SK-N-SH (cell line): ENCODE results near the gene SLC66A3. TPM values are rescaled to one million over a fixed set of nuclear protein-coding genes. Genes with fewer than 3 reads are reported as not detected.

Experiments used
- CTCF ChIA-PET: fragments of 300-600, 350-600 bp; formaldehyde crosslinking; extraction: SDS; loops from one replicate; lab custom pipeline; 2021; lab: Yijun Ruan, JAX
- POLR2A ChIA-PET: fragments of 350-600 bp; sonication (Branson Sonifier 250); formaldehyde crosslinking; extraction: SDS; loops from one replicate; lab custom pipeline; 2020; ENCODE audit warnings: antibody characterized with exemption, inconsistent platforms; lab: Yijun Ruan, JAX
- DNase-seq: peaks from one replicate; pipeline ENCODE4 v3.0.0; 2012
- H2AFZ ChIP-seq: fragments of 200-600 bp; sonication (generic); 2 replicates; pipeline ENCODE4 v1.8.1; 2016; ENCODE audit warnings: antibody characterized with exemption, mild to moderate bottlenecking, low read depth
- H3F3A ChIP-seq: fragments of 200-600 bp; sonication (generic); replicated peaks from 2 replicates; pipeline ENCODE3; 2016; ENCODE audit warnings: antibody characterized with exemption, mild to moderate bottlenecking; ENCODE audit not compliant: insufficient read depth
- H3K27ac ChIP-seq, 2 experiments: fragments of 200-500 bp in 1 of 2; fragments of 200-600 bp in 1 of 2; sonication (Bioruptor generic) in 1 of 2; sonication (generic), shearing (Covaris generic) in 1 of 2; 2 replicates each; pipeline versions ENCODE4 v1.5.1 to v1.6.1; 2014 to 2016; ENCODE audit warnings: low read depth in 2 of 2, inconsistent platforms in 1 of 2, low read length in 1 of 2, mild to moderate bottlenecking in 1 of 2, mixed read lengths in 1 of 2
- H3K27me3 ChIP-seq: fragments of 200-600 bp; sonication (generic), shearing (Covaris generic); 2 replicates; pipeline ENCODE4 v1.6.1; 2016; ENCODE audit warnings: mixed run types; ENCODE audit not compliant: insufficient read depth
- H3K36me3 ChIP-seq, 2 experiments: fragments of 200-500 bp in 1 of 2; fragments of 200-600 bp in 1 of 2; sonication (Bioruptor generic) in 1 of 2; sonication (generic) in 1 of 2; replicated peaks in 1 of 2; 2 replicates each; pipeline versions ENCODE3 to v1.5.1; 2014 to 2016; ENCODE audit warnings: low read length in 1 of 2, mild to moderate bottlenecking in 1 of 2; ENCODE audit not compliant: insufficient read depth in 2 of 2, control insufficient read depth in 1 of 2
- H3K4me1 ChIP-seq, 2 experiments: fragments of 200-500 bp in 1 of 2; fragments of 200-600 bp in 1 of 2; sonication (Bioruptor generic) in 1 of 2; sonication (generic), shearing (Covaris generic) in 1 of 2; 2 replicates each; pipeline versions ENCODE4 v1.5.1 to v1.6.1; 2014 to 2016; ENCODE audit warnings: low read depth in 1 of 2, low read length in 1 of 2, mixed run types in 1 of 2; ENCODE audit not compliant: insufficient read depth in 2 of 2, control insufficient read depth in 1 of 2
- H3K4me2 ChIP-seq: fragments of 200-600 bp; sonication (generic), shearing (Covaris generic); 2 replicates; pipeline ENCODE4 v1.6.1; 2017; ENCODE audit warnings: mixed run types
- H3K4me3 ChIP-seq, 2 experiments: fragments of 200-500 bp in 1 of 2; fragments of 200-600 bp in 1 of 2; sonication (Bioruptor generic) in 1 of 2; sonication (generic), shearing (Covaris generic) in 1 of 2; 2 replicates each; pipeline versions ENCODE4 v1.5.1 to v1.8.1; 2014 to 2016; ENCODE audit warnings: low read depth in 2 of 2, inconsistent platforms in 1 of 2, low read length in 1 of 2, mild to moderate bottlenecking in 1 of 2, mixed read lengths in 1 of 2, moderate library complexity in 1 of 2
- H3K79me2 ChIP-seq: fragments of 200-600 bp; sonication (generic); 2 replicates; pipeline ENCODE4 v1.8.1; 2017; ENCODE audit warnings: mild to moderate bottlenecking; ENCODE audit not compliant: insufficient read depth
- H3K9ac ChIP-seq: fragments of 200-600 bp; sonication (generic); 2 replicates; pipeline ENCODE4 v1.6.1; 2017; ENCODE audit warnings: mixed run types
- H3K9me2 ChIP-seq: fragments of 200-600 bp; sonication (generic); 2 replicates; pipeline ENCODE4 v1.6.1; 2017; ENCODE audit warnings: mixed run types
- H3K9me3 ChIP-seq: fragments of 200-600 bp; sonication (generic); 2 replicates; pipeline ENCODE4 v1.6.1; 2017; ENCODE audit warnings: mixed run types, mild to moderate bottlenecking, moderate library complexity
- H4K20me1 ChIP-seq: fragments of 200-600 bp; sonication (generic); 2 replicates; pipeline ENCODE4 v1.6.1; 2017; ENCODE audit warnings: mild to moderate bottlenecking, mixed run types; ENCODE audit not compliant: insufficient read depth
- ELF1 ChIP-seq: IDR thresholded peaks from 2 replicates; pipeline ENCODE4 v1.4.0; 2012
- EP300 ChIP-seq, 2 experiments: IDR thresholded peaks; 2 replicates each; pipeline versions ENCODE4 v1.4.0 to v1.6.1; 2012; ENCODE audit warnings: borderline replicate concordance in 1 of 2, low read depth in 1 of 2, low read length in 1 of 2
- FOXJ3 ChIP-seq: sonication (generic); formaldehyde crosslinking; IDR thresholded peaks from 2 replicates; pipeline ENCODE4 v1.5.1; 2020; ENCODE audit warnings: mild to moderate bottlenecking, missing genetic modification reagents
- GATA2 ChIP-seq: sonication (generic); formaldehyde crosslinking; IDR thresholded peaks from 2 replicates; pipeline ENCODE4 v1.5.0; 2020; ENCODE audit warnings: mild to moderate bottlenecking, missing genetic modification reagents
- JUND ChIP-seq: IDR thresholded peaks from 2 replicates; pipeline ENCODE4 v1.4.0; 2012
- MAX ChIP-seq: IDR thresholded peaks from 2 replicates; pipeline ENCODE4 v1.4.0; 2012; ENCODE audit warnings: low read depth
- MEF2A ChIP-seq: IDR thresholded peaks from 2 replicates; pipeline ENCODE4 v1.4.0; 2012; ENCODE audit warnings: low read depth, borderline replicate concordance
- MXI1 ChIP-seq: IDR thresholded peaks from 2 replicates; pipeline ENCODE4 v1.6.1; 2012; ENCODE audit warnings: mild to moderate bottlenecking, low read depth, low read length, improper control_type of control experiment
- PBX3 ChIP-seq: IDR thresholded peaks from 2 replicates; pipeline ENCODE4; 2012
- POLR2AphosphoS5 ChIP-seq: IDR thresholded peaks from 2 replicates; pipeline ENCODE4 v1.6.1; 2012; ENCODE audit warnings: low read depth, low read length
- RFX5 ChIP-seq: IDR thresholded peaks from 2 replicates; pipeline ENCODE4 v1.6.1; 2012; ENCODE audit warnings: mild to moderate bottlenecking, improper control_type of control experiment, low read length
- RXRA ChIP-seq: IDR thresholded peaks from 2 replicates; pipeline ENCODE4 v1.4.0; 2012; ENCODE audit warnings: low read depth, mild to moderate bottlenecking, borderline replicate concordance
- SIN3A ChIP-seq: IDR thresholded peaks from 2 replicates; pipeline ENCODE4 v1.6.1; 2012; ENCODE audit warnings: low read depth, mild to moderate bottlenecking, low read length, moderate library complexity, borderline replicate concordance
- SMC3 ChIP-seq: IDR thresholded peaks from 2 replicates; pipeline ENCODE4 v1.6.1; 2012; ENCODE audit warnings: low read depth, low read length, improper control_type of control experiment
- TCF12 ChIP-seq: IDR thresholded peaks from 2 replicates; pipeline ENCODE4 v1.4.0; 2012
- TEAD4 ChIP-seq: IDR thresholded peaks from 2 replicates; pipeline ENCODE4 v1.4.0; 2012; ENCODE audit warnings: mild to moderate bottlenecking, borderline replicate concordance; ENCODE audit not compliant: insufficient read depth
- USF2 ChIP-seq: fragments of 150-350 bp; IDR thresholded peaks from 2 replicates; pipeline ENCODE4 v1.6.1; 2017; ENCODE audit warnings: antibody characterized with exemption, low read length, low read depth, borderline replicate concordance
- YY1 ChIP-seq: IDR thresholded peaks from 2 replicates; pipeline ENCODE4 v1.4.0; 2012; ENCODE audit warnings: low read depth, mild to moderate bottlenecking
- WGBS: methylation state at CpG from one replicate; pipeline ENCODE4 v1.1.6; 2017; ENCODE audit warnings: low lambda C conversion rate; 5-methylcytosine and 5-hydroxymethylcytosine counted together
- polyA plus RNA-seq, 3 experiments: library from polyadenylated mRNA; depleted of rRNA; stranded (reverse); fragments of >200 nt; gene quantifications; 2 replicates each; pipeline ENCODE4 v1.2.3, GENCODE V29; 2012

The SLC66A3 gene
- polyA plus RNA-seq, 1 of the 3 experiments (the other 2 are of a cell fraction), result 49.0 TPM

- no peak for TF ChIP-seq JUND
- TF ChIP-seq MAX, result peak; percentile 65
- peak; percentile 83; the same call in 1 of the 2 replicates for TF ChIP-seq POLR2AphosphoS5
- no peak for TF ChIP-seq SMC3
- peak; percentile 97 for TF ChIP-seq ELF1
- TF ChIP-seq RFX5, result no peak
- peak; percentile 51; the same call in 1 of the 2 replicates for TF ChIP-seq SIN3A
- TF ChIP-seq PBX3, result no peak
- TF ChIP-seq FOXJ3 (CRISPR knock-in tag), result 0 out of 2 replicates have a peak, but pooled peaks have one; percentile 40
- peak; percentile 37; the same call in 1 of the 2 replicates for TF ChIP-seq TCF12
These were observed 315 bp upstream of the SLC66A3 start (continued) for GRCh38 chr2:11154923-11155380.

- no peaks in the 10 kb centered on the region for H3K27me3 ChIP-seq
- ChIA-PET POLR2A (no interaction called here), CTCF (interaction anchor here (1.1 to 5.6 kb wide), 4 partner anchors 16 to 255 kb away, joined by 4 to 41 read pairs (median 6); a partner anchor contains a TSS)
- peak overlapping the region; percentile 88; the same call in 1 of the 2 replicates for H3K9ac ChIP-seq
- H3F3A ChIP-seq, result peaks cover 8% of the 10 kb centered on the region
- H3K4me2 ChIP-seq, result peak overlapping the region; percentile 91
- peaks cover 14% of the 10 kb centered on the region; the same call in 1 of the 2 replicates for H3K79me2 ChIP-seq
- H4K20me1 ChIP-seq, result no peaks in the 10 kb centered on the region
- no peak for DNase-seq
- H3K9me2 ChIP-seq, result no peaks in the 10 kb centered on the region
- 0 out of 2 replicates have a peak overlapping the region, but pooled peaks have one; percentile 74 for H2AFZ ChIP-seq
- TF ChIP-seq GATA2 (CRISPR knock-in tag), result no peak
- no peak for TF ChIP-seq EP300 (IDR thresholded peaks at IDR 0.05; ENCODE audit: borderline replicate concordance in 1 of 2, low read depth in 1 of 2, low read length in 1 of 2)
- no peak for TF ChIP-seq POLR2AphosphoS5
- no peak for TF ChIP-seq YY1
- TF ChIP-seq MEF2A, result no peak
- TF ChIP-seq RXRA, result no peak
- no peak for TF ChIP-seq MXI1
- TF ChIP-seq SMC3, result no peak
- no peak for TF ChIP-seq USF2
- TF ChIP-seq TEAD4, result no peak
- no peak for TF ChIP-seq TCF12
- TF ChIP-seq PBX3, result no peak
- no peak for TF ChIP-seq MAX
- H3K27ac ChIP-seq, result no peak overlapping the region
- WGBS, result 88% methylated on average over 12 of the region's 13 CpGs
- H3K4me1 ChIP-seq, result peaks cover 0 to 19% of the 10 kb centered on the region in 2 experiments; a peak in 1 of 4 replicates
- H3K9me3 ChIP-seq, result no peaks in the 10 kb centered on the region
- H3K36me3 ChIP-seq, result peaks cover under 1 to 3% of the 10 kb centered on the region in 2 experiments
- peak overlapping the region; percentile 70 to 84; a peak in 3 of 4 replicates for H3K4me3 ChIP-seq
These were observed 1.3 kb downstream of the SLC66A3 start for GRCh38 chr2:11156396-11157075.
